GM10248 (cell line): Measurements from ENCODE around the gene ETNPPL.

Experiments
- CTCF ChIA-PET: fragments of 300-600 bp; sonication (Branson Sonifier 250); formaldehyde crosslinking; extraction: SDS; loops from one replicate; lab custom pipeline; 2021; ENCODE audit warnings: antibody characterized with exemption; lab: Yijun Ruan, JAX
- POLR2A ChIA-PET: fragments of 350-650 bp; sonication (Branson Sonifier 250); formaldehyde crosslinking; extraction: SDS; loops from one replicate; lab custom pipeline; 2020; ENCODE audit warnings: antibody characterized with exemption; lab: Yijun Ruan, JAX
- DNase-seq: peaks from one replicate; pipeline ENCODE4 v3.0.0; 2012; ENCODE audit errors: extremely low spot score
- CTCF ChIP-seq: IDR thresholded peaks from 2 replicates; pipeline ENCODE4 v1.5.1; 2012; ENCODE audit warnings: mild to moderate bottlenecking, low read depth; ENCODE audit errors: extremely low read depth, missing control alignments, control extremely low read depth

Gene ETNPPL

GRCh38 chr4:108700081-108700757, 62.6 kb downstream of the ETNPPL start:
- TF ChIP-seq CTCF: no peak
- POLR2A ChIA-PET: no interaction called here
- no peak for DNase-seq
- CTCF ChIA-PET: interaction anchor here (1.0 to 1.2 kb wide), 2 partner anchors 10 to 27 kb away, joined by 3 read pairs; no protein-coding TSS in a partner anchor

- TF ChIP-seq CTCF: no peak
- ChIA-PET POLR2A (no interaction called here), CTCF (interaction anchor here (0.6 to 2.0 kb wide), 3 partner anchors 12 to 40 kb away, joined by 3 to 7 read pairs (median 5); no protein-coding TSS in a partner anchor)
- no peak for DNase-seq
Measured at GRCh38 chr4:108696160-108696559, 66.7 kb downstream of the ETNPPL start.

GRCh38 chr4:108695062-108695461, 67.8 kb downstream of the ETNPPL start:
- POLR2A ChIA-PET: no interaction called here
- no peak for TF ChIP-seq CTCF
- no peak for DNase-seq
- CTCF ChIA-PET: interaction anchor here (1.2 to 2.0 kb wide), 2 partner anchors 9 to 11 kb away, joined by 3 to 7 read pairs; no protein-coding TSS in a partner anchor

GRCh38 chr4:108694423-108694822, 68.4 kb downstream of the ETNPPL start:
- ChIA-PET CTCF (interaction anchor here (2.0 kb wide), 1 partner anchor 10 kb away, joined by 7 read pairs; no protein-coding TSS in a partner anchor), POLR2A (no interaction called here)
- no peak for DNase-seq
- TF ChIP-seq CTCF: no peak

GRCh38 chr4:108693819-108694218, 69.0 kb downstream of the ETNPPL start:
- CTCF ChIA-PET: no interaction called here
- no peak for DNase-seq
- no peak for TF ChIP-seq CTCF
- POLR2A ChIA-PET: no interaction called here

- DNase-seq: no peak
- ChIA-PET CTCF (no interaction called here), POLR2A (no interaction called here)
- TF ChIP-seq CTCF: no peak
Measured at GRCh38 chr4:108693211-108693610, 69.6 kb downstream of the ETNPPL start.
